GM21786 (cell line): Measurements from ENCODE around the gene PRRG3.
A peak's percentile ranks its signal among the peaks of the same experiment; 100 is the strongest.
"Not testable (repeated sequence)": the region's sequence is repeated elsewhere in the genome, so short reads cannot be mapped to it uniquely, and the experiment has no call there.

Source experiments
- ATAC-seq: cut with Tn5 transposase; IDR thresholded peaks from one replicate; pipeline ENCODE4 v1.9.1; 2021; ENCODE audit not compliant: unreplicated experiment

PRRG3 gene

GRCh38 chrX:151694661-151695582 lies at the start of gene PRRG3:
Gene PRRG3 (plus strand): TSS chrX:151695458. CDS start chrX:151698815, 3,357 bp downstream.
- ATAC-seq, result no peak

GRCh38 chrX:151675121-151675746 lies 20.0 kb upstream of the PRRG3 start:
- ATAC-seq, result no peak

- no peak for ATAC-seq
These were observed 19.1 kb upstream of the PRRG3 start for GRCh38 chrX:151676196-151676595.

GRCh38 chrX:151679798-151680402 lies 15.4 kb upstream of the PRRG3 start:
- no peak for ATAC-seq

- peak; percentile 94 for ATAC-seq
These were observed 14.5 kb upstream of the PRRG3 start for GRCh38 chrX:151680805-151681204.

GRCh38 chrX:151687635-151688034 lies 7.6 kb upstream of the PRRG3 start:
- no peak for ATAC-seq

- no peak for ATAC-seq
These were observed 6.6 kb upstream of the PRRG3 start for GRCh38 chrX:151688695-151689094.

GRCh38 chrX:151692825-151693224 lies 2.4 kb upstream of the PRRG3 start:
- no peak for ATAC-seq

GRCh38 chrX:151694121-151694520 lies 1.1 kb upstream of the PRRG3 start:
- no peak for ATAC-seq

GRCh38 chrX:151695583-151696340 lies 504 bp downstream of the PRRG3 start:
- ATAC-seq, result no peak

GRCh38 chrX:151697082-151697481 lies 1.8 kb downstream of the PRRG3 start:
- ATAC-seq, result not testable (repeated sequence)

- no peak for ATAC-seq
These were observed 2.3 kb downstream of the PRRG3 start for GRCh38 chrX:151697522-151697921.

- no peak for ATAC-seq
These were observed 3.2 kb downstream of the PRRG3 start for GRCh38 chrX:151698485-151698884.

- ATAC-seq, result no peak
These were observed 4.5 kb downstream of the PRRG3 start for GRCh38 chrX:151699746-151700145.

- no peak for ATAC-seq
These were observed 5.3 kb downstream of the PRRG3 start for GRCh38 chrX:151700581-151700980.

- no peak for ATAC-seq
These were observed 5.8 kb downstream of the PRRG3 start for GRCh38 chrX:151701071-151701470.

GRCh38 chrX:151701531-151701930 lies 6.3 kb downstream of the PRRG3 start:
- no peak for ATAC-seq

GRCh38 chrX:151702026-151702714 lies 6.9 kb downstream of the PRRG3 start:
- no peak for ATAC-seq

- ATAC-seq, result no peak
These were observed 7.6 kb downstream of the PRRG3 start for GRCh38 chrX:151702741-151703340.

- no peak for ATAC-seq
These were observed 8.2 kb downstream of the PRRG3 start for GRCh38 chrX:151703487-151703886.
